ENCODE data around the gene SGCA. TPM values are rescaled to one million over a fixed set of nuclear protein-coding genes. Genes with fewer than 3 reads are reported as not detected.
A peak's percentile ranks its signal among the peaks of the same experiment; 100 is the strongest.

Gene SGCA
- total RNA-seq, 1 donor: not detected

DNA sequence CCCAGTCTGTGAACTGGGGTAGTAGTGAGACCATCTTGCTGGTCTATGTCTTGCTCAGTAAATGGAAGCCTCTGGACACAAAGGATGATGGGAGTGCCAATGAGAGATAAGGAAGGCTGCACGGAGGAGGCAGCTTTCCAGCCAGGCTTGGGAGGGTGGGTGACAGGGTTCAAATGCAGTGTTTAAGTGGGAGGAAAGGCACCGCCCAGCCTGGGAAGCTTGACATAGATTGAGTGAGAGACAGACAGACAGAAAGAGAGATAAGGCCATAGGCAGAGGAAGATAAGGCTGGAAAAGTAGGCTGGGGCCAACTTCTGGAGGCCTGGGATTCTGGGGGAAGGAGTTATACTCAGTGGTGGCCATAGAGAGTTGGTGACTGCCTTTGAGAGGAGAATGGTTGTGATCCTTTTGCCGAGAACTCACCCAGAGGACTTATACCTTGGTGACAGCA lies 42.8 kb downstream of the SGCA start:
- TF ChIP-seq, protein P1, sequence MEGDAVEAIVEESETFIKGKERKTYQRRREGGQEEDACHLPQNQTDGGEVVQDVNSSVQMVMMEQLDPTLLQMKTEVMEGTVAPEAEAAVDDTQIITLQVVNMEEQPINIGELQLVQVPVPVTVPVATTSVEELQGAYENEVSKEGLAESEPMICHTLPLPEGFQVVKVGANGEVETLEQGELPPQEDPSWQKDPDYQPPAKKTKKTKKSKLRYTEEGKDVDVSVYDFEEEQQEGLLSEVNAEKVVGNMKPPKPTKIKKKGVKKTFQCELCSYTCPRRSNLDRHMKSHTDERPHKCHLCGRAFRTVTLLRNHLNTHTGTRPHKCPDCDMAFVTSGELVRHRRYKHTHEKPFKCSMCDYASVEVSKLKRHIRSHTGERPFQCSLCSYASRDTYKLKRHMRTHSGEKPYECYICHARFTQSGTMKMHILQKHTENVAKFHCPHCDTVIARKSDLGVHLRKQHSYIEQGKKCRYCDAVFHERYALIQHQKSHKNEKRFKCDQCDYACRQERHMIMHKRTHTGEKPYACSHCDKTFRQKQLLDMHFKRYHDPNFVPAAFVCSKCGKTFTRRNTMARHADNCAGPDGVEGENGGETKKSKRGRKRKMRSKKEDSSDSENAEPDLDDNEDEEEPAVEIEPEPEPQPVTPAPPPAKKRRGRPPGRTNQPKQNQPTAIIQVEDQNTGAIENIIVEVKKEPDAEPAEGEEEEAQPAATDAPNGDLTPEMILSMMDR (IDR thresholded peaks at IDR 0.05; ENCODE audit: extremely low read depth, low read depth, low read length): no peak
- H3K4me2 ChIP-seq (ENCODE audit: insufficient read depth, low read length): peak overlapping the region; percentile 23
- H3K27ac ChIP-seq (ENCODE audit: low read depth, low read length): peak overlapping the region; percentile 96
- peaks cover 78% of the 10 kb centered on the region for H3K4me1 ChIP-seq (ENCODE audit: insufficient read depth, low read length)
- DNase-seq (ENCODE audit: insufficient read length, low spot score, missing footprints): peak; percentile 37
- no peak overlapping the region for H2AFZ ChIP-seq (ENCODE audit: low read length)
- H3K36me3 ChIP-seq (ENCODE audit: insufficient read depth, low read length): no peaks in the 10 kb centered on the region
- H3K27me3 ChIP-seq (ENCODE audit: insufficient read depth, low read length): no peaks in the 10 kb centered on the region
- H4K20me1 ChIP-seq (ENCODE audit: insufficient read depth, low read length): no peaks in the 10 kb centered on the region
- H3K9me3 ChIP-seq (ENCODE audit: low read depth, low read length): no peaks in the 10 kb centered on the region
- peaks cover 15% of the 10 kb centered on the region for H3K79me2 ChIP-seq (ENCODE audit: insufficient read depth, low read length)
- no peak overlapping the region for H3K4me3 ChIP-seq (ENCODE audit: insufficient read depth, low read length)

DNA sequence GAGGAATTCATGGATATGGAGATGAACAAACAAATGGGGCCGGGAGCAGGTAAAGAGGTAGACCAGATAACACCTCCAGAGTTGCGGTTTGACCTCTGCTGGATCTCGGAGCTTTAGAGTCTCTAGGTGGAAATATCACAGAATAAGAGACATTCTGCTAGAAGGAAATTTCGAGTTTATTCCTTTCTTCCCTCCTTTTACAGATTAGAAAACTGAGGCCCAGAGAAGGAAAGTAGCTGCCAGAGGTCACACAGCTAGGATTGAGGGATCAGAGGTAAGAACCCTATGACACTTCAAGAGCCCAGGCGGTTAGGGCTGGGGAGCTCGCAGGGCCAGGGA lies 43.3 kb downstream of the SGCA start:
- Histone ChIP-seq H3K4me2 (ENCODE audit: insufficient read depth, low read length) (peak overlapping the region; percentile 23), H3K27me3 (ENCODE audit: insufficient read depth, low read length) (no peaks in the 10 kb centered on the region), H3K36me3 (ENCODE audit: insufficient read depth, low read length) (no peaks in the 10 kb centered on the region), H2AFZ (ENCODE audit: low read length) (no peak overlapping the region), H4K20me1 (ENCODE audit: insufficient read depth, low read length) (no peaks in the 10 kb centered on the region), H3K27ac (ENCODE audit: low read depth, low read length) (peak overlapping the region; percentile 96), H3K4me3 (ENCODE audit: insufficient read depth, low read length) (no peak overlapping the region), H3K79me2 (ENCODE audit: insufficient read depth, low read length) (peaks cover 15% of the 10 kb centered on the region), H3K9me3 (ENCODE audit: low read depth, low read length) (no peaks in the 10 kb centered on the region), H3K4me1 (ENCODE audit: insufficient read depth, low read length) (peaks cover 75% of the 10 kb centered on the region)
- DNase-seq (ENCODE audit: insufficient read length, low spot score, missing footprints): no peak
- TF ChIP-seq, protein P1 (IDR thresholded peaks at IDR 0.05; ENCODE audit: extremely low read depth, low read depth, low read length): no peak

DNA sequence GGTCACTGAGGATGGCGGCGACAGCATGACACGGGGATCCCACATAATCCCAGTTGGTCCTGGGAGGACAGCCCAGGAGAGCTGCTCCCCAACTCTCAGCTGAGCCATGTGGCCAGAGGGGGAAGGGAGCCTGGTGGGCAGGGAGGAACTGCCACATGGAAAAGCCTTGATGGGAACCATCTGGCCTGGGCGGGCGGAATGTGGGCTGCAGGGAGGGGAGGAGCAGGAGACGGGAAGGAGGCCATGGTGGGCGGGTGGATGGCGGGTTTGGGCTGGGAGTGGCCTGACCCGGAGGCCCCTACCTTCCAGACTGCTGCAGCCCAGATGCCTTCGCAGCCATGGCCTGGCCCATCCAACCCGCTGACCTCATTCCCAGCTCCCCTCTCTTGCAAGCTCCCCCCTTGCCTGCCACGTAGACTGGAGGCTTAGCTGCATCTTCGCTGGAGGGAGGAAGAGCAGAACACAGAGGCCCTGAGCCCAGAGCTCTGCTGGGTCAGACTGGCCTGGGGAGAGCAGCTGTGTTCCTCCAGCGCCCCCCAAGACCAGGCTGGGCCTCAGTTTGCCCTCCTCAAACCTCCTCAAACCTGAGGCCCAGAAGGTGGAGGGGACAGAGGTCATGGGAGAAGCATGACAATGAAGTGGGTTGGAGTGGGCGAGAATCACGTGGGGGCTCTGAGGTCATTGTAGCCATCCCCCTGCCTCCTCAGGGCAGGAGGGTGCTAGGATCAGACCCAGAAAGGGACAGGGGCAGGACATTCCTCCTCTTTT lies 43.9 kb downstream of the SGCA start:
- peak overlapping the region; percentile 26 for H3K4me3 ChIP-seq (ENCODE audit: insufficient read depth, low read length)
- peaks cover 74% of the 10 kb centered on the region for H3K4me1 ChIP-seq (ENCODE audit: insufficient read depth, low read length)
- no peaks in the 10 kb centered on the region for H3K9me3 ChIP-seq (ENCODE audit: low read depth, low read length)
- peak overlapping the region; percentile 57 for H3K4me2 ChIP-seq (ENCODE audit: insufficient read depth, low read length)
- H3K79me2 ChIP-seq (ENCODE audit: insufficient read depth, low read length): peaks cover 12% of the 10 kb centered on the region
- peak; percentile 97 for DNase-seq (ENCODE audit: insufficient read length, low spot score, missing footprints)
- H4K20me1 ChIP-seq (ENCODE audit: insufficient read depth, low read length): no peaks in the 10 kb centered on the region
- no peaks in the 10 kb centered on the region for H3K36me3 ChIP-seq (ENCODE audit: insufficient read depth, low read length)
- peak overlapping the region; percentile 96 for H3K27ac ChIP-seq (ENCODE audit: low read depth, low read length)
- TF ChIP-seq, protein P1 (IDR thresholded peaks at IDR 0.05; ENCODE audit: extremely low read depth, low read depth, low read length): no peak
- no peaks in the 10 kb centered on the region for H3K27me3 ChIP-seq (ENCODE audit: insufficient read depth, low read length)
- H2AFZ ChIP-seq (ENCODE audit: low read length): no peak overlapping the region

Measured in osteoblast (primary cell).